NOMO-1 treated with dmso at 0.1 percent for 144 hours (cell line): ENCODE data around the gene CMSS1.

ENCODE experiments used
- DNase-seq: peaks from one replicate; lab custom pipeline; 2025; ENCODE audit not compliant: unreplicated experiment; lab: John Stamatoyannopoulos, UW

CMSS1 gene

DNA sequence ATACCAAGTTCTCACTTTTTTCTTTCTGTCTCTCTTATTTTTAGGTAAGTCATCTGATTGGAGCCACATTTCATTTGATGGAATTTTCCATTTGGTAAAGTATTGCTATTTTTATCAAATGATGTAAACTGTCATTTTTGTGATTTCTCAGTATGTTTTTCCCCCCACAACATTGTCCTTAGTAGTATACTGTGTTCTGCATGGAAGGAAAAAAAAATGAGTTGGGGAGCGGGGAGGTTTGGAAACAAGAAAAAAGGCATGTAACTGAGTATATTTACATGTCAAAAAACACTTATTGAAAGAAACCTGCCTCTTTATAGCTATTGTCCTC is 192.4 kb downstream of the CMSS1 start:
- DNase-seq = no peak

DNA sequence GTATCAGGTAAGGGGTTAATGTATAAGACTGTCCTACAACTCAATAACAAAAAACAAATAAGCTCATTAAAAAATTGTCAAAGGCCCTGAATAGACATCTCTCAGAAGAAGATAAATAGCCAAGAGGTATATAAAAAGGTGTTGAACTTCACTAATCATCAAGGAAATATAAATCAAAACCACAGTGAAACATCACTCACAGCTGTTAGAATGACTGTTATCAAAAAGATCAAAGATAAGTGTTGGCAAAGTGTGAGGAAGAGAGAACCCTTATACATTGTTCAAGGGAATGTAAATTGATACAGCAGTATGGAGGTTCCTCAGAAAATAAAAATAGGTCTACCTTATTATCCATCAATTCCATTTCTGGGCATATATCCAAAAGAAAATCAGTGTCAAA is 201.1 kb downstream of the CMSS1 start:
- DNase-seq = no peak

DNA sequence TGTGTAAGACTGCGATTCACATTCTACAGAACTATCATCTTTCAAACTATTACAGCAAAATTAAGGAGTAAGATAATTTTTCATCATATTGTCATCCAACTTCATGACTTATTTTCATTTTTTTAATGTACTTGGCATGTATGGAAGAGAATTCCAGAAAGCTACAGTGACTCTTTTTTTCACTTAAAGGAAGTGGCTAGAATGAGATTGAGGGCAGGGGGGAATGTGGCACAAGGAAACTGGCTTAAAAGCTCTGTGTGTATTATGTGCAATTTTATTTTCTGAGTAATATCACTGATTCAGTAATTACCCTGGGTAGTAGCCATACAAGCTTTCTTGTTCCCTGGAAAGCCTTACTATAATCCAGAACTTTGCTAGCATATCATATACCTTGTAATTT is 202.1 kb downstream of the CMSS1 start:
- DNase-seq = no peak

DNA sequence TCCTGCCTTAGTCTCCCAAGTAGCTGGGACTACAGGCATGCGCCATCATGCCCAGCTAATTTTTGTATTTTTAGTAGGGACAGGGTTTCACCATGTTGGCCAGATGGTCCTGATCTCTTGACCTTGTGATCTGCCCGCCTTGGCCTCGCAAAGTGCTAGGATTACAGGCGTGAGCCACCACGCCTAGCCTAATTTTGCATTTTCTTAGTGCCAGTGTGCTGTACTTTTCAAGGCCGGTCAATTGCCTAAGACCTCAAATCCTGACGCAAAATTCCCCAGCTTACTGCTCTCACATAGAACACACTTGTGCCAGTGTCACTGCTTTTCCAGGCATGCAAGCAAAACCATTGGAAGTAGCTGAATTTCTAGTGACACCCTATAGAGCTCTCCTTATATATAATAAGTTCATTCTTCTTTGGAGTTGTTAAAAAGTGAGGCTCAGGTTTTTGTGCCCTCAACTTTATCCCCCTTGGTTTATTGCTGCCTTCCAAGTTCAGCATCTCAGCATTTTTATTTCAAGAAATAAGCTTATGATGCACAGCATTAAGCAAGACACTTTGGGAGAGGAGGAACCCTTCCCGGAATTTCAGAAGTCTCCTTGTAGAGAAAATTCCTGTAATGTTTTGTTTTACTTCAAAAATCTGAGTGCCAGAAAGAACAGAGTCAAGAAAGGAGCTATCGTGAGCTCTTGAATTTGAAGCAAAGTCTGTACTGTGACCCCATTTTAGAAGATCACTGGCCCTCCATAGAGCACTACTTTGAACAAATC is 203.4 kb downstream of the CMSS1 start:
- DNase-seq = no peak

GRCh38 chr3:100022506-100022905 is 204.8 kb downstream of the CMSS1 start:
- no peak for DNase-seq

- no peak for DNase-seq
These were observed 205.5 kb downstream of the CMSS1 start for GRCh38 chr3:100023150-100023549.

GRCh38 chr3:100023595-100023994 is 205.9 kb downstream of the CMSS1 start:
- DNase-seq = no peak

DNA sequence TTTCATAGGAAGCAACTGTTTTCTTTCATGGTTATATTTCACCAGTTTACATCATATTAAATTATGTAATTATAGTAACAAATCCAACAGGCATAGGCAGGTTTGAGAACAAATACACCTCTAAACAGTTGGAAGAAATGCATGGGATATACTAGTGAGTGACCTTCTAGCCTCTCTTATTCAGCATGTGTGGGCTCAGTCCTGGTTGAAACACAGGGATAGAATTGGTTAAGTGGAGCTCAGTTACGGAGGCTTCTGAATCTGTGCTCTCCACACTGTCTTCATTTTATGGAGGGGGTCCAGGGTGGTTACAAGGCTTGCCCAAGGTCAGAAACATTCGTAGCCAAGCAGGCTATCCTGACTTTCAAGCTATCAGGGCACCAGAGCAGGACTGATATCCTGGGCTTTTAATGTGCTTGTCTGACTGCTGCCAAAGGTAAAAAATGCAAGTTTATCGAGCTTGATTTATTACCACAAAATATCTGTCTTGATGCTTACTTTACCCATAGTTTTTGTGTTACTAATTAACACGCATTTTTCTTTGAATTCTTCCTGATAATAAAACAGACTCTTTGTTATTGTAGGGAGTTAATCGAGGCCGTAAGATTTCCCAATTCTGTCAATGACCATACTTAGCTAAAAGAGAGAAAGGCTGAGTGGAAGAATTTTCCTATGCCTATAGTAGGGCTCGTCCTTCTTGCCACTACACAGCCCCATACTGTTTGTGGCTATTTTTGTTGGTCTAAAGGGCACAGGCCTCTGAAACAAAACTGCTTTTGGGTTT is 207.1 kb downstream of the CMSS1 start:
- no peak for DNase-seq

DNA sequence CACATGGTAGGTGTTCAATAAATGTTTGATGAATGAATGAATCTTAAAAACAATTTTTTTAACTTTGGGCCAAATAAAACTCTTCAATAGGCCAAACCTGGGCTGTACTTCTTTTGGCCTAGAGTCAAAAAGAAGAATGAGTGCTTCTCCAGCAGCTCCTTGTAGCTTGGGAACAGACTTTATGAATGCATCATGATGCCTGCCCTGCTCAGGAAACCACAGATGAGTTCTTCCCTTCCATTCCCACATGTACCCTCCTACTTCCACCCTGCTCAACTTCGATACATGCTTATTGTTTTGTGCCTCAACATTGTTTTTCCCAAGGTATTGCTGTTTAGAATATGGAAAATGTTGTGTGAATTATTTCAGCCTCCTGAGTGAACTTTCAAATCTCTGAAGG is 209.7 kb downstream of the CMSS1 start:
- DNase-seq = no peak

DNA sequence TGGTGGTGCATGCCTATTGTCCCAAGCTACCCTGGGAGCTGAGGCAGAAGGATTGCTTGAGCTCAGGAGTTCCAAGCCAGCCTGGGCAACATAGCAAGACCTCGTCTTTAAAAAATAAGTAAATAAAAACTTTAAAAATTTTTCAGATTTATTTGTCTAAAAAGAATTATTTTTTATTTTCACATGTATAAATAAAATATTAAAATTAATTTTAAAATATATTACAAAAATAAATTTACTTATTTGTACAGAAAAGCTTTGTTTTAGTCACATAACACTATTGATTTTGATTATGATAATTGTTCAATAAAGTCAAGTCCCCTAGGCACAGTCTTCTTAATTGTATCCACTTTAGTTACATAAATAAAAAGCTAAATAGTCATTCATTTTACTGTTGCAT is 211.4 kb downstream of the CMSS1 start:
- DNase-seq = no peak

DNA sequence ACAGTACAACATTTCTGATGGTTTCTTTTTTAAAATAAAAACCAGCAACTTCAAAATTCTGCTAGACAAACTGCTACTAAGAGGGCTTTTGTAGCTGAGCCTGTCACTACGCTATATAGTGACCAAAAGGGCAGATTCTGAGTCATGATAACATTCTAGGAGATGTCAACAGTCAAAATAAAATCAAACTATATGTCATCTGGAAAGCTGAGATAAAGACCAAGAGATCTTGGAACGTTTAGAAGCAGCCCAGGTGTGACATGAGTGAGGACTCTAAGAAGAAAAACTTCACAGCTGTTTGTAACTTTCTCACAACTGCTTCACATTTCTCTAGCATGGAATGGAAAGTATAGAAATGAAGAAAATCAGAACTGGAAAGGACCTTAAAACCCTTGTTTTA is 212.0 kb downstream of the CMSS1 start:
- DNase-seq = no peak

DNA sequence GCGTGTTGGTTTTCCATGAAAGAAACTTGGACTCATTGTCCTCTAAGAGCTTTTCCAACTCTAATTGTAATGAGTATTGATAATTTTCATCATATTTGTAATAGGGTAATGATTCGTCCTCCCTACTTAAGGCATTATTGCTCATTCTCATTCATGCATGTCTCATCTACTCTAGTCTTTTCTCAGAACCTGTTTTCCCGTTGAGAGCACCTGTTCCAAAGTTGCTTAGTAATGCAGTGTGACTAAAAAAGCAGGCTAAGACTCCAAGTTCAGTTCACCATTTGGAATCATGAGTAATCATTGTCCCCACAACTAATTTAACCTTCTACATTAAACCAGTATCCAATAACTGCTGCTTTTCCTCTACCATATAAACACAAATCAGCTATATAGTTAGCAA is 212.7 kb downstream of the CMSS1 start:
- DNase-seq = no peak

- DNase-seq = no peak
These were observed 213.3 kb downstream of the CMSS1 start for GRCh38 chr3:100030914-100031425.

GRCh38 chr3:100032243-100032642 is 214.6 kb downstream of the CMSS1 start:
- no peak for DNase-seq

DNA sequence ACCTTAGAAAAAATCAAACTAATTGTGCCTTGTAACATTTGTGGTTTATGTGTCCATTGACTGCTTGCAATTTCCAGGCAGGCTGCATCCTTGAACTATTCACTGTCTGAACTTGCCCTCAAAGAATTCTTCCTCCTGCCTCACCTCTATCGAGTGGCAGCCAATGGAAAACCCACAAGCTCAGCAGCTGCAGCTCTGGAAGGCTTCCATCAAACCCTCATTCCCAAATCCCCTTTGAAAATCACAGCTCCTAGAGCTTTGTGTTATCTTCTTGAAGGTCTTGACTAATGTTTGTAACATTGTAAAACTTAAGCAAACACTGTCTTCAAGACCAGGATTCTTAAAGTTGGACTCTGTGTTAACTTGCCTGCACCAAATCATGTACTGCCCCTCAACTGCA is 215.5 kb downstream of the CMSS1 start:
- no peak for DNase-seq

GRCh38 chr3:100033903-100034471 is 216.3 kb downstream of the CMSS1 start:
- no peak for DNase-seq

- no peak for DNase-seq
These were observed 221.4 kb downstream of the CMSS1 start for GRCh38 chr3:100039075-100039474.

- DNase-seq = no peak
These were observed 223.0 kb downstream of the CMSS1 start for GRCh38 chr3:100040451-100041225.

DNA sequence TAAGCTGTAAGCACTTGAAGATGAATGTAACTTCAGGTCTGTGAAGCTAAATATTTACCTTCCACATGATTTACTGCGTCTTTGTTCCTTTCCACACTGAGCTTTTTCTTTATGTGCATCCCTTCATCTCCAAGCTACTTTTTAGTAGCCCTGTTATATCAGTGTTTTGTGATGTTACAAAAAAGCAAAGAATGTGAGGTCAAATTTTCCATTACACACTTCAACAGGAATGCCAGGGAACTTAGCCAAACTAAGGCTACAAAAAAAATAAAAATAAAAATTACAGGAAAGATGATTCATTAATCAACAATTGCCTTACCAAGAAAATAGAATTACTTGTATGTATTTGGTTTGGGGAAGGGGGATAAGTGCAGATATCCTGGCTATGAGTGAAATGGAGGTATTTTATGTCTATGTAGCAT is 223.7 kb downstream of the CMSS1 start:
- no peak for DNase-seq

DNA sequence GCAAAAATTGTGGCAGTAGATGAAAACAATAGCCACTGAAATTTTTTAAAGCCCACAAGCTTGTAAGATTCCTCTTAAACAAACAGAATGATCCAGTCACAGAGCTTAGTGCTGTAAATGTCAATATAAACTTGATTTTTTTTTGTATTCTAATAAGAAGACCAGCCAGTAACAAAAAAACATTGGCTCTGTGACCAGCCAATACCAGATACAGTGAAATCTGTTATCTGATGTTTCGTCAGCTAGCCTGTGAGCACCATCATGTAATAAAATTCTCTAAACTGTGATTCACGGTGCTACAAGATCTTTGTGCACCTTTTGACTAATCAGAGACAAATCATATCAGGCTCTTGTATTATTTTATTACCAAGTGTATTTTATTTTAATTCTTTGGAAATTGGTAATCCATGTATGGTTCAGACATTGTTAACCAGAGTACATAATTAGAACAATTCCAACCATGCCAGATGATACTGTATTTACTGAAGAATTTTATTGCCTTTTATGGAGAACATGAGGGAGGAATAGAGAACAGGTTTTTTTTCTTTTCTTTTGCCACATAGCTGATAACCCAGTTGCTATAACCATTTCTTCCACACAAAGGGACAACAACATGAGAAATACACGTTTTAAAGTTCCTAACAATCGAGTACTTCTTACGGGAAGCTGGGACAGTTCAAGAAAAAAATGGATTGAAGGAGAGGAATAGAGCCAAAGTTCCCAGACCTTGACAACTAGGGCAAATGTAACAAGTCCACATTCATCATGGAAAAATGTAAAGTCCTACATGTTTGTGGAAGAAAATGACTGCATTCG is 224.7 kb downstream of the CMSS1 start:
- DNase-seq = no peak
